NCI-H1436 treated with DMSO at 0.1 percent for 48 hours (cell line): Measurements from ENCODE around the gene RND3.

Source experiments
- DNase-seq: peaks from one replicate; lab custom pipeline; 2025; lab: John Stamatoyannopoulos, UW

Gene RND3

DNA sequence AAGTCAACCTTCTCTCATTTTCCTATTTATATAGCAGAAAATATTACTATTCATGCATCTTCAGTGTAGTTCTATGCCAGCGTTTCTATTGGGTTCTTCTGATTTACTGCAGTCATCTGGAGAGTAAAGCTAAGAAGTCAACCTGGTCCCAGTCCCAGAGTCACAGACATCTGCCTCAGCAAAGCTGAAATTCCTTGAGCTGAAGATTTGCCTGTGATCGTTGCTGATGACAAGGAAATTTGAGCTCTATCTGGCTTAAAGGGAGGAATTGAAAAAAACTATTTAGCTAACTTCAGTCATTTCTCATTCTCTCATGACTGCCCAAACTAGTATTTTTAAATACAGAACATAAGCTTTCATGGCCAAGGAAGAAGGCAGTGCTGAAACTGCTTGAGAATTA, 45.7 kb downstream of the RND3 start:
- DNase-seq = no peak

DNA sequence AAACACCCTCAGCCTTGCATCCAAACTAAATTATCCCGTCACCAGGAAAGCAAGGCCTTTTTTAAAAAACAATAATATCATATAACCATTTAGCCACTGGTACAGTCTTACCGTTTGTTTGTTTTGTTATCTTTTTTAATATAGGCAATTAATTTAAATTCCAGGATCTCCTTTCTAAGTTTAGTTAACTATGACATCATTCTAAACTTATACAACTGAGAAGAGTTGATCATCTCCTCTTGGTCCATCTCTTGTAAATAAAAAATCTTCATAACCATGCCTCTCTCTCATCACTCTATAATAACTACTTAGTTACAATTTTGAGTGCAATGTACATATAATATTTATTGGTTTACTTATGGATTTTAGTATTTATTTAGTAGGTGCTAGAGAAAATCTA, 46.2 kb downstream of the RND3 start:
- DNase-seq = no peak

DNA sequence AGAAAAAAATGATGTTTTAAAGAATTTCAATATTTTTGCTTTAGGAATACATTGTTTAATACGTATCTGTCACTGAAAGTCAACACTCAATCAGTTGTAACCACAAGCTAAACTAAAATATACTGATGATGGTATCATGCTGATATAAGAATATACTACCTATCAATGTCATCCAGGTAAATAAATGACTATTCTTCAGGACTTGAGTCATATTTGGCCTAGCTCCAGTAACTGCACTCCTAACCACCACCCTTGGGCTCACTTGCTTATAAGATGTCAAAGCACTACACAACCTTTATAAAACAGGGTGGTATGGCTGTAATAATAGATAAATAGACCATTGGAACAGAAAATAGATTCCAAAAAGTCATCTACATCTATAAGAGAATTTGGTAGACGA, 48.8 kb downstream of the RND3 start:
- no peak for DNase-seq

DNA sequence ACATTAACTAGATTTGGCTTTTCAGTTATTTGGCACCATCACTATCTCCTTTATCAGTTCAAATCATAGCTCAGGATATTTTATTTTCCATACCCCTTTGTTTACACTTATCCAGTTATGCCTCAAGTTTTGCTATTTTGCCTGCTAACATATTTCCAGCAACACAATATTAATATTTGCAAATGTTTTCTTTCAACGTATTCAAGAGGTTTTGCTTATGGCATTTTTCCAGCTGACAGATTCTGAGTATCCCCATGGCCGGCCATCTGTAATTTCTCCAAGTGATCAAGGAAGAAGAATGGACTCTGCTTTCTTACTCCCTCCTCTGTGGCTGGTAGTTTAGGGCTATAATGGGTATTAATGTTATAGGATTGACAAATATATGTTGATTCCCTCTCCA, 49.4 kb downstream of the RND3 start:
- no peak for DNase-seq

DNA sequence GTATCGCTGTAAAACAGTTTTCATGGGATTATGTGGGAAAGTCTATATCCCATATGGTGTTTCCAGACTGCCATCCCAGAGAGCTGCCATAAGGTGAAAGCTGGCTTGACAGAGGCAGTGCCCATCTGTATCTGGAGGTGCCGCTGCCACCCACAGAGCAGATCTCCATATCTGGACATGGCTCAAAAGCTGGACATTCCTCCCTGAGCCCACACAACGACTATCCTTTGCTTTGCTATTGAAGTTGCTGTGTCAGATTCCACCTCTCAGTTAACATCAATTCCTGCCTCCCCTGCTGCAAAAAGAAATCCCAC, 55.2 kb downstream of the RND3 start:
- no peak for DNase-seq

DNA sequence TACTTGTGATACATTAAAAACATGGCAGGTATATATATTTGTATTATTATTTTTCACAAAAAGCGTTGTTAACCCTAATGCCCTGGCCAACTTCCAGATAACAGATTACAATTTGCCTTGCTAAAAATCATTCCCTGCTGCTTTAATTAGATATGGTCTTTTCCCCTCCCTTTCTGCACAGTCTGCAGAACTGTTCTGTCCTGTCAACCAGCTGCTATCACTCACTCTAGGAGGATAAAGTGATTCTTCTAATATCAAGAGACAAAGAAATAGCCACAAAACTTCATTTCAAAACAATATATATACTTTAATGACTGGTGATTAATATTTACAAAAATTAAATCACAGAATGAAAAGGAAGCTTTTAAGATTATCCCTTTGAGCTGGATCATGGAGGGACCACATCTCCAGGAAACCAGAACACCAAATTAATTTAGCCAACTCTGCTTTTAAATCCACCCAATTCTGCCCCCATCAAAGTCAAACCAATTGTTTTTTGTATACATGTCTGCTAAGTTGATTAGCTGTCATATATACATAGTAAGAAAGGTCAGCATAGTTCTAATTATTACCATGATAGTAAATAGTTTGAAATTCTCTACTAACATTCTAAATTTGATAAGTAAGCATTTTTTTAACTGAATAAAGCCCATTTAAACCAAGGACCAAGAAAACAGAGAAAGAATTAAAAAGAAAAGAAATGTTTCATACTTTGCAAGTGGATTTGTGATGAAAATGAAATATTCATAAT, 55.7 kb downstream of the RND3 start:
- DNase-seq = no peak

- no peak for DNase-seq
Observed at GRCh38 chr2:150429384-150429961, 58.0 kb downstream of the RND3 start.

DNA sequence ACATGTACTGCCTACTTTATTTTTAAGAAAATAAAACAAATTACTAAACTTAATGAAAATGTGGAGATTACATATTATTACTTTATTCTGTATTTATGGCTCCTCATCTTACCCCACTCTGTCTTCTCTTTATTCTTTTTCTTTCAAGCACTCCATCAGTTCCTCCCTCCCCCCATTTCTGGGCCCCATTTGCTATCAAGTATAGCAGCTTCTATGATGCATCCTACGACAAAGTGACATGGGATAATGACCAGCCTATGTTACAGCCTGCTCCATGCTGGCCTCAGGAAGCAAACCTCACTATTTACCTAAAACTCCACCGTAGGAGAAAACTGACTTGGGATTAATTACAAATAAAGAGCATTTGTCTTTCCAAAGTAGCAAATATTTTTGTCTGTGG, 58.8 kb downstream of the RND3 start:
- DNase-seq = no peak

GRCh38 chr2:150427298-150427697, 60.2 kb downstream of the RND3 start:
- DNase-seq = no peak

DNA sequence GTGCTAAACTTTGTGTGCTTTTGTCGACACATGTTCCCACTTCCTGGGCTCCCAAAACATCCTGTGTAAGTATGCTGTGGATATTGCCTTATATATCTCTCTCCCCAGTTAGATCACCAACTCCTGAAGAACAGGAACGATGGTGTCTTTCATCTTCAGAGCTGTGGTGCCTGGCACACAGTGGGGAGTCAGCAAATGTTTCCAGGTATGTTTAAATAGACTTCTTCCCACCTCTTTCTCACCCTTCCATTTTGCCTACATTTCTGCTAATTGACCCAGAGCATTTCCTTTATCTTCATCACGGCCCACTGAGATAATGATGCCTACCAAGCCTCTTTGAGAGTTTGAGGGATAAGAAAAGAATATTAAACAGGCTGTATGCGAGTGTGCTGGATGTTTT, 60.7 kb downstream of the RND3 start:
- DNase-seq = no peak

- no peak for DNase-seq
Observed at GRCh38 chr2:150426315-150426714, 61.2 kb downstream of the RND3 start.

DNA sequence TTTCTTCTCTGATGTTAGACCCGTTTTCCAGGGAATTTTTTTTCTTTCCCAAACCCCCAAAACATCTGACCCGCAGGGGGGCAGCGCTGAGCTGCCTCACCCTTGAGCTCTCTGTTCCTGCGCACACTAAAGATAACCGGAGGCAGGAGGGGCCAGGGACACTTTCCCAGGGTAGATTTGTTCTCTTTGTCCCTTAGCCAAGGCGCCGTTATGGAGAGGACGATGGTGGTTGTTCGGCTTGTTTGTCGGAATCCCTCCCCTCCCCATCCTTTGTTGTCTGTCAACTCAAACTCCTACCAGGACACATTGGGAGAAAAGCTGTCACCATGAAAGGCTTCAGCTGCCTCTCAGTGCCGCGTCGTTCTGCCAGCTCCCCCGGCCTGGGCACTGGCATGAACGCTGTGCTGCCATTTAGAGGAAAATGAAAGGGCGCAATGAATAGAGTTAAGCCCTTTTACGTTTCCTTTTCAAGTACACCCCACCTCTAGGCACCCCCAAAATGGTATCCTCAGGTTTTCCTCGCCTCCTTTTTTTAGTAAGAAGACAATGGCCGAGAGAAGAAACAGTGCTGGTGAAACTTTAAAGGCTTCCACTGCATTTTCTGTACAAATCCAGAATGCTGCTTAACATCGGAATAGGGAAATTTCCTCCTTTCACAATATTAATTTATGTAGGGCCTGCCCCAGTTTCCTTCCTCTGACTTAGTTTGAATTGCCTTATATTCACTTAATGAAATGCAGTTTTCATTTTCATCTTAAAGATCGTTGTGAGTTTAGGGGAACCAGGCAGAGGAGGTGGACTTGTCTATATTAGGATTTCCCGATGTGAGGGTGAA, 62.1 kb downstream of the RND3 start:
- DNase-seq = no peak

DNA sequence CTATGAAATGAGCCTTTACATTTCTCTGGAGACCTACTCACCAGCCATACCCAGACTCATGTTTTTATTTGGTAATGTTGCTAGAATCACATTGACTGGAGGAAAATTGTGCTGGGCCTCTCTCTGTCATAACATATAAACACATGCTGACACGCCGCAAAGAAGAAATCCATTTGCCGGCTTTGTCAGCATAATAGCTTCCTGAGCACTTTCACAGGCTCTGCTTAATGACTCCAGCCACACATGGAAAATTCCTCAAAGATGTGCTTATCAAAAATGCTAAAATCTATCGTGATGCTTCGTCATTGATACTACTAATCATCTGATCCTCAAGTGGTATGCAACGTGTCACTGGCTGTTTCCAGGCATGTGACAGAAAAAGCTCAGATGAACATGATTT, 63.1 kb downstream of the RND3 start:
- DNase-seq = no peak

GRCh38 chr2:150421126-150421651, 66.3 kb downstream of the RND3 start:
- DNase-seq = no peak

DNA sequence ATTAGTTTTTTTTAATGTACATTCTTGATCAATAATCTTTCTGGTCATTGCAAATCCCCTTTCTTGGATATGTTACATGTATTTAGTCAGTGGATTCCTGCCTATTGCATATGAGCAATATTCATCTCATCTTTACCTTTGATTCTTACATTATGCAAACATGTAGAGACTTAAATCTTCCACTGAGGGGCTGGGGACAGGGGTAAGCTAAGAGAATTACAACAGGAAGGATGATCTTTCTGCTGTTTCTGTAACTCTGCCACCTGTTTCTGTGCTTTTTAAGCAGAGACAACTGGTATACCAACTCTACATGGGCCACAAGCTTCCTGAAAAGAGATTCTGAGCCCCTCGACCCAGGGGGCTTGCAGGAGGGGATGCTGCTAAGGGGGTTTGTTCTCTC, 68.6 kb downstream of the RND3 start:
- no peak for DNase-seq
